Fibroblast of the aortic adventitia (primary cell): ENCODE measurements around the gene QKI. TPM values are rescaled to one million over a fixed set of nuclear protein-coding genes. Genes with fewer than 3 reads are reported as not detected.

Experiments used
- DNase-seq: peaks from one replicate; pipeline ENCODE4 v3.0.0-alpha.2; 2010; ENCODE audit warnings: low read depth
- H3K4me3 ChIP-seq: 2 replicates; pipeline ENCODE4 v1.5.1; 2011; ENCODE audit warnings: low read depth, mild to moderate bottlenecking, control low read depth, low read length, moderate library complexity
- CTCF ChIP-seq: IDR thresholded peaks from 2 replicates; pipeline ENCODE4 v1.5.1; 2011; ENCODE audit warnings: mild to moderate bottlenecking, low read length, control low read depth, inconsistent platforms; ENCODE audit not compliant: insufficient read depth
- total RNA-seq: library from RNA; depleted of rRNA; stranded (reverse); fragments of >200 nt; gene quantifications from 2 replicates; pipeline ENCODE4 v1.2.3, GENCODE V29; 2012; ENCODE audit warnings: low replicate concordance

The QKI gene
- total RNA-seq, 1 donor: 125 TPM

- no peak for TF ChIP-seq CTCF
- DNase-seq: no peak
- H3K4me3 ChIP-seq: no peak overlapping the region
These were observed 186.3 kb downstream of the QKI start for GRCh38 chr6:163600781-163601180.

GRCh38 chr6:163602851-163603250, 188.3 kb downstream of the QKI start:
- DNase-seq: no peak
- H3K4me3 ChIP-seq: no peak overlapping the region

GRCh38 chr6:163603395-163603794, 188.9 kb downstream of the QKI start:
- no peak overlapping the region for H3K4me3 ChIP-seq
- TF ChIP-seq CTCF: no peak
- DNase-seq: no peak

More at GRCh38 chr6:163602851-163603250, 188.3 kb downstream of the QKI start:
- TF ChIP-seq CTCF: no peak

- TF ChIP-seq CTCF: no peak
- H3K4me3 ChIP-seq: no peak overlapping the region
- DNase-seq: no peak
These were observed 191.0 kb downstream of the QKI start for GRCh38 chr6:163605385-163606097.

- DNase-seq: no peak
- H3K4me3 ChIP-seq: no peak overlapping the region
- no peak for TF ChIP-seq CTCF
These were observed 193.3 kb downstream of the QKI start for GRCh38 chr6:163607792-163608191.

- DNase-seq: no peak
- no peak for TF ChIP-seq CTCF
- no peak overlapping the region for H3K4me3 ChIP-seq
These were observed 193.7 kb downstream of the QKI start for GRCh38 chr6:163608204-163608644.

- no peak for TF ChIP-seq CTCF
- no peak for DNase-seq
- no peak overlapping the region for H3K4me3 ChIP-seq
These were observed 197.7 kb downstream of the QKI start for GRCh38 chr6:163612200-163612599.
